ENCODE data around the gene GABBR2.
A peak's percentile ranks its signal among the peaks of the same experiment; 100 is the strongest.

The GABBR2 gene

GRCh38 chr9:98495530-98495929 is 213.2 kb downstream of the GABBR2 start:
- no peak overlapping the region for H3K4me3 ChIP-seq (ENCODE audit: low read depth, low read length)
- no peak for TF ChIP-seq CTCF (IDR thresholded peaks at IDR 0.05; ENCODE audit: low read depth, low read length)

DNA sequence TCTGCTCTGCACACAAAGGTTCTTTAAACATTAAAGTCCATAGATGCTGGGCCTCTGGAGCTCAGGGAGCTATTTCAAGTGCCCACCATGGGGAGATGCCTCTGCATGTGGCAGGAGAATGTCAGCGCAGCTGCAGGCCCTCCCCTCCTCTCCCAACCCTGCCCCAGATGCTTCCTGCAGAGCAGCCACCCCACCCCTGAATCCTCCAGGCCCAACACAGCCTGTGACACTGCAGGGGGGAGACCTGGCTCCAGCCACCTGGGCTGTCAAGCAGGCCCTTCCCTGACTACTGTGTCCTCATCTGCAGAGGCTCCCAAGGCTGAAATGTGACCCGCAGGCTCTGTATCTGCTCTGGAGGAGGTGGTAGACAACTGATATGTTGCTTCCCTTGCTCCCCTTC is 213.9 kb downstream of the GABBR2 start:
- no peak for TF ChIP-seq CTCF (IDR thresholded peaks at IDR 0.05; ENCODE audit: low read depth, low read length)
- H3K4me3 ChIP-seq (ENCODE audit: low read depth, low read length), result no peak overlapping the region

GRCh38 chr9:98491828-98492227 is 216.9 kb downstream of the GABBR2 start:
- no peak for TF ChIP-seq CTCF (IDR thresholded peaks at IDR 0.05; ENCODE audit: low read depth, low read length)

GRCh38 chr9:98491231-98491651 is 217.5 kb downstream of the GABBR2 start:
- TF ChIP-seq CTCF (IDR thresholded peaks at IDR 0.05; ENCODE audit: low read depth, low read length), result no peak
- no peak overlapping the region for H3K4me3 ChIP-seq (ENCODE audit: low read depth, low read length)

More at GRCh38 chr9:98491828-98492227, 216.9 kb downstream of the GABBR2 start:
- no peak overlapping the region for H3K4me3 ChIP-seq (ENCODE audit: low read depth, low read length)

DNA sequence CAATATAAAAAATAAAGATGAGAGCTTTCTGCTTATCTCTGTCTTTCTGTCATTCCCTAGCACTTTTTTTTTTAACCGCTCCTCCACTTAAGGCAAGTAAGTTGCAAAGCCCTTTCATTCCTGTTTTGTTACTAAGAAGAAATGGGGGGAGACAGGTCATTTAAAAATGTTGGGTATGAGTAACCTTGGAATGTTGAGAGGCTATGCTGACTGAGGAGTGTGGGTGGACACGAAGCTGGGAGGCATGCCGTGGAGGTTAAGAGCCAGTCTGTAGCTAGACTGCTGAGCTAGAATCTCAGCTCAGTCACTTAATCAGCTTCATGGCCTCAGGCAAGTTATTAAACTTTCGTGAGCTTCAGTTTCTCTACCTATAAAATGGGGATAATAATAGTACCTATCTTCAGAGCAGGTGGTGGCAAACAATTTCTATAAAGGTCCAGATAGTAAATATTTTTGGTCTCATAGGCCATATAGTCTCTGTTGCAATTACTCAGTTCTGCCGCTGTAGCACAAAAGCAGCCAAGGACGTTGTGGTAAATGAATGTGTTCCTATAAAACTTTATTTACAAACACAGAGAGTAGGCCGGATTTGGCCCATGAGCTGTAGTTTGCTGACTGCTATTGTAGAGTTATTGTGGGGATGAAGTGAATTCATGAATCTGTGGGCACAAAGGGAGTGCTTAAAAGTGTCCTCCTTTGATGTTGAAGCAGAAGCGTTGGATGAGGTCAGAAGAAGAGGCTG is 220.0 kb downstream of the GABBR2 start:
- H3K4me3 ChIP-seq (ENCODE audit: low read depth, low read length), result no peak overlapping the region
- peak; percentile 22; the same call in 1 of the 2 replicates for TF ChIP-seq CTCF (IDR thresholded peaks at IDR 0.05; ENCODE audit: low read depth, low read length)

DNA sequence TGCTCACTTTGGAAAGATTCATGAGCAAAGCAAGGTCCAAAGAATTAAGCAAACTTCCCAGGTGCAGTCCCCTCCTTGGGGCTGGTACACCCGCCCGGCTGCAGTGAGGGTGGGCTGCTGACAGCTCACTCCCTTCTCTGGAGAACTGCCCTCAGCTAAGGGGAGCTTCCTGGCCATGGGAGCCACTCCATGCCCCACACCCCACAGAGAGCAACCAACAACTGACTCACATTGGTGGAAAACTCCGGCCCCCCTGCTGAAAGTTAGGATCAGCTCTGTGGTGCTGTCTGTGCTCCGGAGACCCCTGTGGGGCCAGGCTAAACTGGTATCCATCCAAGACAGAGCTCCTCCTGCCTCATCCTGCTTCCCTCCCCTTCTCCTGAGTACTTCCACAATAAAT is 223.0 kb downstream of the GABBR2 start:
- TF ChIP-seq CTCF (IDR thresholded peaks at IDR 0.05; ENCODE audit: low read depth, low read length), result no peak
- no peak overlapping the region for H3K4me3 ChIP-seq (ENCODE audit: low read depth, low read length)

DNA sequence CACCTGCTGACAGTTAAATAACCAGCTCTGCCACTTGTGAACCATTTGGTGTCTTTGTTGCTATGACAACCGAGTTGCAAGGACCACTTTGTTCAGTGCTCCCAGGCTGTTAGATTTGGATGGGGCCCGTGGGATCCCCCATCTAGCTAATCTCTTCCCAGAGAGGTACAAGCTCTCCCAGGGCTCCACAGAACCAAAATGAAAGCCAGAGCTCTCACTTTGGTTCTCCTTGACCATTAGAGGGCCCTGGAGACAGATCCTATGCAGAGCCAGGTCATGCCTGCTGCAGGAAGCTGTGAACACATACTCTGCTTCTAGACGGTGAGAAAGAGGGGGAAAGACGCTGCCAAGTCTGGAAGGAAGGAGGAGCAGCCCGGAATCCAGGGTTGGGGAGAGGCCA is 224.6 kb downstream of the GABBR2 start:
- no peak overlapping the region for H3K4me3 ChIP-seq (ENCODE audit: low read depth, low read length)
- TF ChIP-seq CTCF (IDR thresholded peaks at IDR 0.05; ENCODE audit: low read depth, low read length), result peak; percentile 18; the same call in 1 of the 2 replicates
